GM23338 (cell line): ENCODE data around the gene OR9K2. TPM values are rescaled to one million over a fixed set of nuclear protein-coding genes. Genes with fewer than 3 reads are reported as not detected.

Source experiments
- ATAC-seq: fragments of 200-7000 bp; cut with Tn5 transposase; 3 replicates; pipeline ENCODE4 v1.9.1; 2020
- DNase-seq: peaks from one replicate; pipeline ENCODE4 v3.0.0-alpha.2; 2015; ENCODE audit warnings: low spot score
- H2AFZ ChIP-seq: fragments of 200-600 bp; sonication (generic); 2 replicates; pipeline ENCODE4 v1.8.0; 2016; ENCODE audit warnings: antibody characterized with exemption, mild to moderate bottlenecking, moderate library complexity
- H3F3A ChIP-seq: fragments of 200-600 bp; sonication (generic); replicated peaks from 2 replicates; pipeline ENCODE4 v1.8.0; 2017; ENCODE audit warnings: antibody characterized with exemption, mixed run types, low read depth
- H3K27ac ChIP-seq: fragments of 200-600 bp; sonication (generic); 2 replicates; pipeline ENCODE4 v1.6.1; 2016; ENCODE audit warnings: low read depth
- H3K27me3 ChIP-seq: fragments of 200-600 bp; sonication (generic); 2 replicates; pipeline ENCODE4 v1.8.0; 2016; ENCODE audit warnings: mild to moderate bottlenecking, mixed run types, moderate library complexity; ENCODE audit not compliant: insufficient read depth
- H3K36me3 ChIP-seq: fragments of 200-600 bp; sonication (generic); 2 replicates; pipeline ENCODE4 v1.8.0; 2016; ENCODE audit warnings: mild to moderate bottlenecking; ENCODE audit not compliant: insufficient read depth
- H3K4me1 ChIP-seq: fragments of 200-600 bp; sonication (generic); 2 replicates; pipeline ENCODE4 v1.8.0; 2016; ENCODE audit warnings: mild to moderate bottlenecking, moderate library complexity; ENCODE audit not compliant: insufficient read depth
- H3K4me2 ChIP-seq: fragments of 200-600 bp; sonication (generic); 2 replicates; pipeline ENCODE4 v1.7.1; 2017; ENCODE audit warnings: mixed run types
- H3K4me3 ChIP-seq: fragments of 200-600 bp; sonication (generic); 2 replicates; pipeline ENCODE4 v1.6.1; 2016; ENCODE audit warnings: mixed run types
- H3K79me2 ChIP-seq: fragments of 200-600 bp; sonication (generic); replicated peaks from 2 replicates; pipeline ENCODE4 v1.8.0; 2017; ENCODE audit warnings: mild to moderate bottlenecking; ENCODE audit not compliant: insufficient read depth
- H3K9me2 ChIP-seq: fragments of 200-600 bp; sonication (generic); 2 replicates; pipeline ENCODE4 v1.8.0; 2017; ENCODE audit not compliant: insufficient read depth
- H4K20me1 ChIP-seq: fragments of 200-600 bp; sonication (generic); replicated peaks from 2 replicates; pipeline ENCODE4 v1.8.0; 2017; ENCODE audit warnings: mild to moderate bottlenecking; ENCODE audit not compliant: insufficient read depth
- H3K27ac Mint-ChIP-seq: 2 replicates; pipeline ENCODE4 v1.8.0; 2020; ENCODE audit warnings: inconsistent platforms, mild to moderate bottlenecking, moderate library complexity, mixed read lengths
- H3K27me3 Mint-ChIP-seq: 3 replicates; pipeline ENCODE4 v1.8.0; 2022; ENCODE audit warnings: low read depth, mild to moderate bottlenecking, moderate library complexity, mixed read lengths, inconsistent platforms; ENCODE audit not compliant: insufficient read depth, poor library complexity
- H3K36me3 Mint-ChIP-seq: 3 replicates; pipeline ENCODE4 v1.8.0; 2021; ENCODE audit warnings: low read depth, mild to moderate bottlenecking, inconsistent platforms, moderate library complexity, mixed read lengths
- H3K4me1 Mint-ChIP-seq: 3 replicates; pipeline ENCODE4 v1.8.0; 2020; ENCODE audit warnings: mild to moderate bottlenecking, inconsistent platforms, mixed read lengths
- H3K4me3 Mint-ChIP-seq: 3 replicates; pipeline ENCODE4 v1.8.0; 2021; ENCODE audit warnings: moderate library complexity, mild to moderate bottlenecking, inconsistent platforms, mixed read lengths
- H3K9me3 Mint-ChIP-seq: 3 replicates; pipeline ENCODE4 v1.8.0; 2020; ENCODE audit warnings: moderate library complexity, mild to moderate bottlenecking, inconsistent platforms, mixed read lengths
- CREB1 ChIP-seq: fragments of 250-450 bp; sonication (Bioruptor Pico); IDR thresholded peaks from 2 replicates; pipeline ENCODE4 v1.5.0; 2020; ENCODE audit warnings: low read depth, mild to moderate bottlenecking, moderate library complexity
- EZH2 ChIP-seq: fragments of 200-600 bp; sonication (generic); IDR thresholded peaks from one replicate; pipeline ENCODE4 v1.8.0; 2017; ENCODE audit warnings: antibody characterized with exemption, mild to moderate bottlenecking, low read depth; ENCODE audit not compliant: unreplicated experiment
- JUNB ChIP-seq: IDR thresholded peaks from one replicate; pipeline ENCODE4 v1.6.1; 2016; ENCODE audit warnings: antibody characterized with exemption; ENCODE audit not compliant: unreplicated experiment
- NANOG ChIP-seq: IDR thresholded peaks from 2 replicates; pipeline ENCODE4 v1.6.1; 2016; ENCODE audit warnings: antibody characterized with exemption, borderline replicate concordance
- STAT1 ChIP-seq: IDR thresholded peaks from one replicate; pipeline ENCODE4 v1.6.1; 2016; ENCODE audit warnings: antibody characterized with exemption; ENCODE audit not compliant: unreplicated experiment
- ZNF114 ChIP-seq: fragments of 250-450 bp; sonication (Bioruptor Pico); IDR thresholded peaks from 2 replicates; pipeline ENCODE4 v1.5.0; 2020; ENCODE audit warnings: mild to moderate bottlenecking, moderate library complexity
- ZNF462 ChIP-seq: fragments of 250-450 bp; sonication (Bioruptor Pico); IDR thresholded peaks from 2 replicates; pipeline ENCODE4 v1.5.0; 2020; ENCODE audit warnings: mild to moderate bottlenecking, moderate library complexity
- polyA plus RNA-seq: library from polyadenylated mRNA; unstranded; fragments of >200 nt; fragmentation: Nextera tagmentation; extraction: Ambion mirVana; gene quantifications from 2 replicates; pipeline ENCODE4 v1.2.1, GENCODE V29; 2016
- total RNA-seq: library from RNA; depleted of rRNA; stranded (reverse); fragments of >200 nt; shearing (Covaris generic); gene quantifications from 2 replicates; pipeline ENCODE4 v1.2.3, GENCODE V29; 2014
- TF ChIP-seq, protein P1 (sequence below): IDR thresholded peaks from 2 replicates; pipeline ENCODE4 v1.6.1; 2016; ENCODE audit warnings: antibody characterized with exemption

The OR9K2 gene
- total and polyA plus RNA-seq, 2 experiments from 2014 or later = 0.14 TPM; not detected in 1

DNA sequence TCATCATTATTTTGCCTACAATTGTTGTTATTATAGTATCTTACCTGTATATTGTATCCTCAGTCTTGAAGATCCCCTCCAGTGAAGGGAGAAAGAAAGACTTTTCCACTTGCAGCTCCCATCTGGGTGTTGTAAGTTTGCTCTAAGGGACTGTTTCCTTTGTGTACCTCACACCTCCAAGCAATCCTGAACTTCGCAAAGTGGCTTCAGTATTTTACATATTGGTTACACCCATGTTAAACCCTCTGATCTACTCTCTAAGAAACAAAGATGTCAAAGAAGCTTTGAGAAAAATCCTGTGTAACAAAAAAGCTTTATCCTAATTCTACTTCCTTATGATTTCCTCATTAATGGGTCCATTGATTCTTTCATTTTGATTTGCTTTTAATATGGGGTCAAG, 10.1 kb upstream of the OR9K2 start:
- Histone ChIP-seq H3K4me2 (no peak overlapping the region), H3K79me2 (no peaks in the 10 kb centered on the region), H2AFZ (peak overlapping the region; percentile 45; the same call in 1 of the 2 replicates), H3K36me3 (no peaks in the 10 kb centered on the region), H3K4me1 (no peaks in the 10 kb centered on the region), H3K9me2 (no peaks in the 10 kb centered on the region; the same call in 1 of the 2 replicates), H4K20me1 (no peaks in the 10 kb centered on the region), H3F3A (no peaks in the 10 kb centered on the region), H3K27ac (no peak overlapping the region), H3K27me3 (no peaks in the 10 kb centered on the region), H3K4me3 (no peak overlapping the region)
- H3K4me1 Mint-ChIP-seq = peaks cover 4% of the 10 kb centered on the region; the same call in 1 of the 3 replicates
- no peaks in the 10 kb centered on the region for H3K36me3 Mint-ChIP-seq
- TF ChIP-seq NANOG = no peak
- no peak for TF ChIP-seq JUNB
- TF ChIP-seq CREB1 (CRISPR knock-in tag) = no peak
- TF ChIP-seq STAT1 = no peak
- TF ChIP-seq EZH2 = no peak
- no peak for TF ChIP-seq ZNF114 (CRISPR knock-in tag)
- TF ChIP-seq, protein P1, sequence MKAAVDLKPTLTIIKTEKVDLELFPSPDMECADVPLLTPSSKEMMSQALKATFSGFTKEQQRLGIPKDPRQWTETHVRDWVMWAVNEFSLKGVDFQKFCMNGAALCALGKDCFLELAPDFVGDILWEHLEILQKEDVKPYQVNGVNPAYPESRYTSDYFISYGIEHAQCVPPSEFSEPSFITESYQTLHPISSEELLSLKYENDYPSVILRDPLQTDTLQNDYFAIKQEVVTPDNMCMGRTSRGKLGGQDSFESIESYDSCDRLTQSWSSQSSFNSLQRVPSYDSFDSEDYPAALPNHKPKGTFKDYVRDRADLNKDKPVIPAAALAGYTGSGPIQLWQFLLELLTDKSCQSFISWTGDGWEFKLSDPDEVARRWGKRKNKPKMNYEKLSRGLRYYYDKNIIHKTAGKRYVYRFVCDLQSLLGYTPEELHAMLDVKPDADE = no peak
- TF ChIP-seq ZNF462 = no peak
- no peak overlapping the region for H3K27ac Mint-ChIP-seq
- no peak overlapping the region for H3K4me3 Mint-ChIP-seq
- no peaks in the 10 kb centered on the region; the same call in 1 of the 3 replicates for H3K9me3 Mint-ChIP-seq
- H3K27me3 Mint-ChIP-seq = no peaks in the 10 kb centered on the region
- ATAC-seq (no peak), DNase-seq (no peak)
